GM18519 (cell line): ENCODE measurements around the gene PTGES2.
"Not testable (repeated sequence)": the region's sequence is repeated elsewhere in the genome, so short reads cannot be mapped to it uniquely, and the experiment has no call there.

Experiments used
- ATAC-seq: cut with Tn5 transposase; IDR thresholded peaks from one replicate; pipeline ENCODE4 v1.9.1; 2021; ENCODE audit warnings: mild to moderate bottlenecking, moderate library complexity; ENCODE audit not compliant: unreplicated experiment, low FRiP score

PTGES2 gene

DNA sequence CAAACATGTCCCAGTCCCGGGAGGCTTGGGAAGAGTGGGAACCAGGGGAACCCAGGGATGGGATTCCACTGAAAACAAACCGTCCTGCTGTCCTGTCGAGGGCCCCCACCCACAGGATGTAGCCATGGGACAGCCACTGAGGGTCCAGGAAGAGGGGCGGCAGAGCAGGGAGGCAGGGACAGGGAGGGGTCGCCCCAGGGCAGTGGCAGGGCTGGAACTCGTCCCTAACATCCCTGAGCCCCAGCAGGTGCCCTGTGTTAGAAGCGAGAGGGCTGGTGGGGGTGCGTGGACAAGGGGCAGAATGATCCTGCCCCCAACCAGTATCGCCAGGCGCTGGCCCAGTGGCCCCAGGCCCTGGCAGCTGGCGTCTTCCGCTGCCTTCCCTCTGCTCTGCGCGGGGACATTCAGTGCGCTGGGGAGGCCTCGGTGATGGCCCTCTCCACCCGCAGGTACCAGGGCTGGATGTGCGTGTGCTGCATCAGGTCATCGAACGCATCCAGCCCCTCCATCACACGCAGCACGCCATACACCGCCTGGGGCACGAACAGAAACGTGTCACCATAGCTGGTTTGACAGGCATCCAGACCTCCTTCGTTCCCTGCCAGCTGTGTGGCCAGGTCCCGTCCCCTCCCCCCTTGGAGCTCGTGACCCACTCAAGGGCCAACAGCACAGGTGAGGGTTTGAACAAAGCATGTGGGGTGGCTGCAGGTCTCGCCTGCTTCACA, 6.6 kb downstream of the PTGES2 start:
- ATAC-seq, result no peak

GRCh38 chr9:128120061-128120740, 7.3 kb downstream of the PTGES2 start:
- no peak for ATAC-seq

DNA sequence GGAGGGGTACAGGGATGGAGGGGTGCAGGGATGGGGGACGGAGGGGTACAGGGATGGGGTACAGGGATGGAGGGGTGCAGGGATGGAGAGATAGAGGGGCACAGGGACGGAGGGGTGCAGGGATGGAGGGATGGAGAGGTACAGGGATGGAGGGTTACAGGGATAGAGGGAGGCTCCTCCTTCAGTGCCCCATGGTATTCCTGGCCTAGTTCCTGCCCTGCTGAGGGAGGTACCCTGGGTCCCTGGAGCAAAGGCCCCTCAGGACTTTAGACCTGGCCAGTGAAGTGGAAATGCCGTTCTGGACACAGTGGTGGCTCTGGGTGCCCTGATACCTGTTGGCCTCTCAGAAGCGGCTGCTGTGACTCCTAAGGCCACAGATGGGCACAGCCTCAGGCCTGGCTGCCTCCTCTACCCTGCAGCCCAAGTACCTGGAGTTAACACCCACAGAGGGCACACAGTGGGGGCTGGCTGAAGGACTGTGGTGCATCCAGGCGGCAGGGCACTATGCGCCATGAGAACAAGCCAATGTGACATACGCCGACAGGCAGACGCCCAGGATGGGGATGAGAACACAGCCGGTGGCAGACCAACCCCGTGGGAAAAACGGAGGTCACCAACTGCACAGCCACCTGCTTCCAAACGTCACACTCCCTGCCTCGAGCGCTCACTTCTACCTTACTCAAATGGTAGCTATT, 8.4 kb downstream of the PTGES2 start:
- ATAC-seq, result no peak

DNA sequence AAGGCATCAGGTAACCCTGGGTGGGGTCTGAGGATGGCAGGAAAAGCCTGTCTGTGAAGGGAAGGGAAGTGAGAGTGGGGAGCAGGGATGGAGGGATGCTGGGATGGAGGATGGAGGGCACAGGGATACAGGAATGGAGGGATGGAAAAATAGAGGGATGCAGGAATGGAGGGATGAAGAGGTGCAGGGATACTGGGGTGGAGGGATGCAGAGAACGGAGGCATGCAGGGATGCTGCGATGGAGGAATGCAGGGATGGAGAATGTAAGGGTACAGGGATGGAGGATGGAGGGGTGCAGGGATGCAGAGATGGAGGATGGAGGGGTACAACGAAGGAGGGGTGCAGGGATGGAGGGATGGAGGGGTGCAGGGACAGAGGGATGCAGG, 9.1 kb downstream of the PTGES2 start:
- no peak for ATAC-seq

DNA sequence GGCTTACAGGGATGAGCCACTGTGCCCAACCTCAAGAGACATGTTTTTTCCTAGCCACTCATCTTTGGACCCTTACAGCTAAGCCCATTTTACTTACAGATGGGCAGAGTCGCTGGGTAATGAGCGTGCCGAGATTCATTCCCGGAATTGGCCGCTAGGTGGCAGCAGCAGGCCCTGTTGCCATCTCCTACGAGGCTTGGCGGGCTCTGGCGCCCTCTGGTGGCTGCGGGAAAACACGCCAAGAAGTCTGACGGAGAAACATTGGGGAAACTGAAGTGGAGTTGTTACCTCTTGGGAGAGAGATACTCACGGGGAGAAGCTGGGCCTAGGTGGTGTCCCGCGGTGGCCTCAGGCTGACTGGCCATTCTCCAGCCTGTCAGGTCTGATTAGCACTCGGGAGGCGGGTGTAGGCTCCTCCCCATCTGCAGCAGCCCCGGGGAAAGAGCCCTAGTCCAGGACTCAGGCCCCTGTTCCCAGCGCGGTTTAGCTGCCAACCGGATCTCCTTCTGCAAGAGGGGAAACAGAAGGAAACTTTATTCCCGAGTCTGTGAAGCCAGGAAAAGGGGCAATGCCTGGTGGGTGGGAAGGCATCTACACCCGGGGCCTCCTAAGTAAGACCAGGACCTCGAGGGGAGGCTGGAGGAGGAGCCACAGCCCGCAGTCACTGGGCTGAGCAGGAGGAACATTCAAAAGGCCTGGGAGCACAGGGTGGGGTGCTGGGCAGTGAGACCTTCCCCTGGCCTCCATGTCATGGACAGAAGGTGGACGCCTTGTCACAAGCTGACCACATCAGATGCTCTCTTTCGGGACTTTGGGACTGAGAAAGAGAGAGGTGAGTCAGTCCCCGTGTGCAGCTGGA, 9.7 kb downstream of the PTGES2 start:
- ATAC-seq, result no peak

- no peak for ATAC-seq
Observed at GRCh38 chr9:128116104-128117083, 11.1 kb downstream of the PTGES2 start.

GRCh38 chr9:128115187-128116103, 12.1 kb downstream of the PTGES2 start:
- ATAC-seq, result no peak

DNA sequence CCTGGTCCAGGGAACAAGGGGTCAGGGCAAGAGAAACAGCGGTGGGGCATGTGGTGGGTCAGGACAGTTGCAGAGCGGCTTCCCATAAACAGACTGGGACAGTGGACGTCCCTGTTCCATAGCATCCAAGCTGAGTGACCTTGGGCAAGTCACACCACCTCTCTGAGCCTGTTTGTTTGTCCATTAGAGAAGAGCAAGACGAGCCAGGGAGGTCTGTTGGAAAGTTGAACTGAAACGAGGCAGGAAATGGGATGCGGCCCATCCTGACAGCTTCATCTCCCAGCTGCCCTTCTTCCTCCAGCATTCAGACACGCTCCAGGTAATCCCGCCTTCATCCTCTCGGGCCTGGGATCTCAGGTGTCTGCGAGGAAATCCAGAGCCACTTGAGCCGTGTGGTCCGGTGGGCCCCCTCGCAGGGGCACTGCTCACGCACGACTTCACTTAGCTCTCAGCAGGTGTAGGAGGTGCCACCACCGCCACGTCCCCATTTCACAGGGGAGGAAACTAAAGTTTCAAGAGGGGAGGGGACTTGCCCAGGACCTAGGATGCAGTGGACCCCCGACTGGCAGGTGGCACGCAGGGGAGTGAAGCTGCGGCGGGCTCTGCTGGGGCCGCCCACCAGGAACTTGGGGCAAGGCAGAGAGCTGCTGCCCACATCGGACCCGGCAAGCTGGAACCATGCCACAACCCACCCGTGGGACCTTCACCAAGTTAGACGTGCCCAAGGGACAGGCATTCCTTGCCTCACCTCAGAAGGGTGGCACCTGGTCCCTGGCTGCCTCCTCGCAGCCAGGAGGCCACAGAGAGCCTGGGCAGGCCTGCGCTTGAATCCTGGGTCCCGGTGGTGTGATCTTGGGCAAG, 13.0 kb downstream of the PTGES2 start:
- no peak for ATAC-seq

GRCh38 chr9:128113526-128114325, 13.8 kb downstream of the PTGES2 start:
- no peak for ATAC-seq

DNA sequence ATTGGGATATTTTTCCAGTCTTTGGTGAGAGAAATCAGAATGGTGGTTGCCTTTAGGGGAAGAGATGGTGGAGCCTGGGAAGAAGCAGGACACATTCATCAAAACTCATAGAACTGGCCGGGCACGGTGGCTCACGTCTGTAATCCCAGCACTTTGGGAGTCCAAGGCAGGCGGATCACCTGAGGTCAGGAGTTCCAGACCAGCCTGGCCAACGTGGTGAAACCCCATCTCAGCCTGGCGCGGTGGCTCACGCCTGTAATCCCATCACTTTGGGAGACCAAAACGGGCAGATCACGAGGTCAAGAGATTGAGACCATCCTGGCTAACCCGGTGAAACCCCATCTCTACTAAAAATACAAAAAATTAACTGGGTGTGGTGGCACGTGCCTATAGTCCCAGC, 15.8 kb downstream of the PTGES2 start:
- not testable (repeated sequence) for ATAC-seq

DNA sequence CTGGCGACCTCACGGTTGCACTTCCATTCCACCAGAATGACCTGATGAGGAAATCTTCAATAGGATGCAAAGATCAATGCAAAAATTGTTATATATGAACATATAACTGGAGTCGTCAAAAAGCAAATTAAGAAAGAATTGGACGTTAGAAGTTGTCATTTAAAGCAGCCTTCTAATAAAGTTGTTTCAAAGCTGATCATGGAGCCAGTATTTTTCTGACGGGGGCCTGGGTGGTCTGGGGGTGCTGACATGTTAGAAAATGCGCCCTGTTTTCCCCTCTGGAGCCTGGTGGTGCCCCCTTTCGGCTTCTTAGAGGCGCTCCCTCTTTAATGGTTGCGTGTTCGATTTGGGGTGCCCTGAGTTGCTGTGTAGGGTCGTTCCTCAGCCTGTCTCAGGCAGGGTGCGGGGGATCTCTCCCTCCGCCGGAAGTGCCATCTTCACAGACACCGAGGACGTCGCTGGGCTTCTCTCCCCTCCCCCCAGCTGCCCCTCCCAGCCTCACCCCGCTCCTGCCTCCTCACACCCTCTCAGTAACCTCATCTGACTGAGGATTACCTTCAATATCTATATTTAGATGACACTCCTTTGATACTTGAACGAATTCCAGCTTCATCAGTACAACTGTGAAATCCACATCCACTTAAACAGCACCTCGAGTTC, 18.3 kb downstream of the PTGES2 start:
- no peak for ATAC-seq

DNA sequence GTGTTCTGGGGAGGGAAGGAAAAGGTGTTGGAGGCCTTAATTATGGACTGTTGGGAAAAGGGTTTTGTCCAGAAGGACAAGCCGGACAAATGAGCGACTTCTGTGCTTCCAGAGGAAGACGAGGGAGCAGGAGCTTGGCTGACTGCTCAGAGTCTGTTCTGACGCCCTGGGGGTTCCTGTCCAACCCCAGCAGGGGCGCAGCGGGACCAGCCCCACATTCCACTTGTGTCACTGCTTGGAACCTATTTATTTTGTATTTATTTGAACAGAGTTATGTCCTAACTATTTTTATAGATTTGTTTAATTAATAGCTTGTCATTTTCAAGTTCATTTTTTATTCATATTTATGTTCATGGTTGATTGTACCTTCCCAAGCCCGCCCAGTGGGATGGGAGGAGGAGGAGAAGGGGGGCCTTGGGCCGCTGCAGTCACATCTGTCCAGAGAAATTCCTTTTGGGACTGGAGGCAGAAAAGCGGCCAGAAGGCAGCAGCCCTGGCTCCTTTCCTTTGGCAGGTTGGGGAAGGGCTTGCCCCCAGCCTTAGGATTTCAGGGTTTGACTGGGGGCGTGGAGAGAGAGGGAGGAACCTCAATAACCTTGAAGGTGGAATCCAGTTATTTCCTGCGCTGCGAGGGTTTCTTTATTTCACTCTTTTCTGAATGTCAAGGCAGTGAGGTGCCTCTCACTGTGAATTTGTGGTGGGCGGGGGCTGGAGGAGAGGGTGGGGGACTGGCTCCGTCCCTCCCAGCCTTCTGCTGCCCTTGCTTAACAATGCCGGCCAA, 19.1 kb downstream of the PTGES2 start:
- no peak for ATAC-seq

- ATAC-seq, result no peak
Observed at GRCh38 chr9:128107468-128108268, 19.9 kb downstream of the PTGES2 start.

DNA sequence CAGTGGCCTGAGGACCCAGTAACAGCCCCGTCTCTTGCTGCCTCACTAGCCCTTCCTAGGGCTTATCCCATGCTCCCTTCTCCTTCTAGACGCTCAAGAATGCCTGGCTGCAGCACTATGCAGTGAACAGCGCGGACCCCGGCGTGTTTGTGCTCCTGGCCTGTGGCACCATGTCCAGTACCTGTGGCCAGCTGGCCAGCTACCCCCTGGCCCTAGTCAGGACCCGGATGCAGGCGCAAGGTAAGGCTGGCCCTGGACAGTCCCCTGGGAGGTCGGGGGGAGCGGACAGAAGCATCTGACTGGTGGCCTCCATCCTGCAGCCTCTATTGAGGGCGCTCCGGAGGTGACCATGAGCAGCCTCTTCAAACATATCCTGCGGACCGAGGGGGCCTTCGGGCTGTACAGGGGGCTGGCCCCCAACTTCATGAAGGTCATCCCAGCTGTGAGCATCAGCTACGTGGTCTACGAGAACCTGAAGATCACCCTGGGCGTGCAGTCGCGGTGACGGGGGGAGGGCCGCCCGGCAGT, 20.5 kb downstream of the PTGES2 start:
- ATAC-seq, result no peak
